Right cardiac atrium (tissue), 5 donors: ENCODE measurements around the gene NAXE. TPM values are rescaled to one million over a fixed set of nuclear protein-coding genes. Genes with fewer than 3 reads are reported as not detected.
A peak's percentile ranks its signal among the peaks of the same experiment; 100 is the strongest.

Source experiments
- ATAC-seq, 2 donors: fragments of 200-7000 bp; cut with Tn5 transposase; one replicate each; pipeline versions ENCODE4 v1.8.0 to v1.9.1; 2020; ENCODE audit warnings: moderate library complexity in 2 of 2, mild to moderate bottlenecking in 1 of 2
- DNase-seq, 3 donors: peaks; one replicate each; pipeline ENCODE4 v3.0.0-alpha.2; 2020
- H3K27ac ChIP-seq: one replicate; pipeline ENCODE4 v1.5.1; 2013; ENCODE audit warnings: mild to moderate bottlenecking, low read length, control low read depth, moderate library complexity
- H3K27me3 ChIP-seq: one replicate; pipeline ENCODE4 v1.6.1; 2013; ENCODE audit not compliant: control insufficient read depth, insufficient read depth
- H3K4me1 ChIP-seq: one replicate; pipeline ENCODE4 v1.6.1; 2013; ENCODE audit warnings: low read length; ENCODE audit not compliant: control insufficient read depth, insufficient read depth
- H3K4me3 ChIP-seq: one replicate; pipeline ENCODE4 v1.5.1; 2013; ENCODE audit warnings: low read length, control low read depth
- H3K9me3 ChIP-seq: one replicate; pipeline ENCODE4 v1.6.1; 2013; ENCODE audit warnings: low read length; ENCODE audit not compliant: control insufficient read depth
- WGBS: extraction: QIAGEN DNeasy Blood & Tissue Kit; methylation state at CpG from one replicate; pipeline ENCODE4 v1.1.7; 2013; 5-methylcytosine and 5-hydroxymethylcytosine counted together
- intact Hi-C, 4 donors: fragments of 100-400 bp; cut with DNase I; formaldehyde crosslinking; loops; one replicate each; pipeline versions ENCODE4 v1.11.0 to v1.14.0; 2022 to 2023
- polyA plus RNA-seq: library from polyadenylated mRNA; stranded (reverse); fragments of 200-250 nt; gene quantifications from one replicate; pipeline ENCODE4 v1.2.3, GENCODE V29; 2013
- total RNA-seq, 4 donors: library from RNA; stranded (reverse); fragmentation: NEBNext Ultra II Directional; extraction: Animal tissue kit (Norgen Biotek cat#: 25700); gene quantifications; one replicate each; pipeline ENCODE4 v1.2.1, GENCODE V29; 2021
- donor health status: healthy with polysubstance abuse.
- donor health status: DM: no; HTN: yes; CAD: no.
- donor health status: DM: no; HTN: no; CAD: no.
- donor health status: DM: no; HTN: yes; CAD: no; lungs with severe emphysema.
- donor health status: DM: yes; HTN: yes; CAD: no.

Gene NAXE
- total and polyA plus RNA-seq, 5 donors: 95.0 to 131 (median 99.3) TPM

DNA sequence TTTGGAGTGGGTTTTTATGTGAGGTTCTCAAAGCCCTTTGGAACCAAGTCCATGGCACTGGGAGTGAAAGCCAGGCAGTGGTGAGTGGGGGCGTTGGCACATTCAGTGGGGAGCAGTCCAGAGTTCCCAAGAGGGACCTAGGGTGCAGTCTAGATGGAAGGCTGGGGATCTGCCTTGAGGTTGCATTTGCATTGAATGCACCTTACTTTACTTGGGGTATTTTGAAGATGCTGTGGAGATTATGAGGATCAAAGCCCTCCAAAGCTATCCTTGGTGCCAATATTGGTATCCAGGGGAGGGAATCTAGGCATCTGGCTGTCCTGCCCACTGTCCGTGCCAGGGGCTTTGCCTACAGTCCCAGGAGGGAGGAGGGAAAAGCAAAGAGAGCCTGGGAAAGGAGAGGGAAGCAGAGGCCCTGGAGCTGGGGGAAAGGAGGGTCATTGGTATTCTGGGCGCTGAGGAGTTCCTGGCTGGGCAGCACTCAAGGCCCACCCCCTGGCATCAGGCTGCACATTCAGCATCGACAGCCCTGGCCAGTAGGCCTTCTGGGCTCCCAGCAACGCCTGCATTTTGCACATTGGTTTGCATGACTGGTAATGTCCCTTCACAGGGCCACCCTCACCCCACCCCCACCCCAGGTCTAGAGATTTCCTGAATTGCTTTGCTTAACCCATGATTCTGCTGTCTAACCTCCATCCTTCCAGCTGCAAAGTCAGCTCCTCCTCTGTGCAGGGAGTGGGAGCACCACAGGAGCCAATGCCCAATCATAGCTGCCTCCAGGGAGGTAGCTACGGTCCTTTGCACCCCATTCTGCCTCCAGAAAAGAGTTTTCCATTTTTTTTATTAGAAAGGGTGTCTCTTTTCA, 49.5 kb downstream of the NAXE start:
- WGBS: 40% methylated on average over 6 of the region's 6 CpGs
- no peaks in the 10 kb centered on the region for H3K27me3 ChIP-seq

DNA sequence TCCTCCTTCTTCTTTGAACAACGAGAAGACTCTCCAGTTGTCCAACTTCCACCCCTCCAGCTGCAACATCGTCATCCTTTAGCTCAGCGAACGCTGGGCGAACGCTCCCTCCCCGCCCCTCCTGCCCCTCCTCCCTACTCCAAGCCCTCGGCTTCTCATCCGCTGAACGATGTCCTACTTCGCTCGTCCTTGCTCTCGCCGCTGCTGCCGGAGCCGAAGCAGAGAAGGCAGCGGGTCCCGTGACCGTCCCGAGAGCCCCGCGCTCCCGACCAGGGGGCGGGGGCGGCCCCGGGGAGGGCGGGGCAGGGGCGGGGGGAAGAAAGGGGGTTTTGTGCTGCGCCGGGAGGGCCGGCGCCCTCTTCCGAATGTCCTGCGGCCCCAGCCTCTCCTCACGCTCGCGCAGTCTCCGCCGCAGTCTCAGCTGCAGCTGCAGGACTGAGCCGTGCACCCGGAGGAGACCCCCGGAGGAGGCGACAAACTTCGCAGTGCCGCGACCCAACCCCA, 50.2 kb downstream of the NAXE start, which contains the start of gene BCAN:
Gene BCAN, plus strand, starts transcription at position 357 of the 504 bp plus-strand sequence. CDS start 3,938 bp downstream, outside the sequence.
- no peaks in the 10 kb centered on the region for H3K4me1 ChIP-seq
- ATAC-seq (peak; percentile 58 to 65), DNase-seq (no peak)
- H3K4me3 ChIP-seq: peak within 1 kb of the TSS; percentile 56
- H3K27me3 ChIP-seq: no peaks in the 10 kb centered on the region
- intact Hi-C loops: no loop called here
- WGBS: under 1% methylated on average over 46 of the region's 46 CpGs
- no peak within 1 kb of the TSS for H3K27ac ChIP-seq
- no peaks in the 10 kb centered on the region for H3K9me3 ChIP-seq

More for the DNA sequence above, 49.5 kb downstream of the NAXE start:
- Histone ChIP-seq H3K9me3 (no peaks in the 10 kb centered on the region), H3K27ac (no peak overlapping the region), H3K4me1 (no peaks in the 10 kb centered on the region), H3K4me3 (no peak overlapping the region)
- ATAC-seq: no peak
- intact Hi-C loops: no loop called here
- no peak for DNase-seq

DNA sequence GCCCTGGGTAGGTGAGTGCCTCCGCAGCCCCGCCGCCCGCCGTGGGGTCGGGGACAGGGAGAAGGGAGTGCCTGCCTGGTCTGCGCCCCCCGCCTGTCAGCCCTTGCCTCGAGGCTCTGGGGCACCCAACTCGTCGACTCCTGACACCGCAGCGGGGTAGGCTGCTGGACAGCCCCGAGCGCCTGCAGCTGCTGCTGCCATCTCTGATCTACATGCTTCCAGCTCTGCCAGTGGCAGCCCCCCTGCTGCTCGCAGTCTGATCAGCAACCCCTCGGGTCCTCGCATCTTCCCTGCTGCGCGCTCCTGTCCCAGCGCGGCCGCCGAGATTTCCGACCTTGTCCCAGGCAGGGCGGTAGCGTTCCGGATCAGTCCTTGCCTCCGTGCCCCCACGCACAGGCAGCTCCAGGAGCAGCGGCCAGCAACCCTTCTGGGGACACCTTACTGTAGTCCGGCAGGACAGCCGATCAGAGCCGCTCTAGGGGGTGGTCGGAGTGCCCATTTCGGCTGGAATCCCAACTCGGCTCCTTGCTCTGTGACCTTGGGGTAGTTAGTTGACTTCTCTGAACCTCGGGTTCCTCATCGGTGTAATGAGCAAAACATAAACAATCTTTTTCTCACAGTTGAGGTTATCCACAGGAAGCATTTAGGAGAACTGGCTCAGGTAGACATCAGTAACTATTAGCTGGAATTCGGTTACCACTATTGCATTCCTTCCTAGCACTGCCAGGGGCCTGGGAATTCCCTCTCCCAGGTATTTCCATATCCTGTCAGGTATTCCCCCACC, 50.9 kb downstream of the NAXE start:
- 16% methylated on average over 40 of the region's 40 CpGs for WGBS
- DNase-seq (no peak), ATAC-seq (peak; percentile 17 to 20)
- Histone ChIP-seq H3K9me3 (no peaks in the 10 kb centered on the region), H3K27me3 (no peaks in the 10 kb centered on the region), H3K4me3 (peak overlapping the region; percentile 56), H3K27ac (no peak overlapping the region), H3K4me1 (no peaks in the 10 kb centered on the region)
- intact Hi-C loops: no loop called here

DNA sequence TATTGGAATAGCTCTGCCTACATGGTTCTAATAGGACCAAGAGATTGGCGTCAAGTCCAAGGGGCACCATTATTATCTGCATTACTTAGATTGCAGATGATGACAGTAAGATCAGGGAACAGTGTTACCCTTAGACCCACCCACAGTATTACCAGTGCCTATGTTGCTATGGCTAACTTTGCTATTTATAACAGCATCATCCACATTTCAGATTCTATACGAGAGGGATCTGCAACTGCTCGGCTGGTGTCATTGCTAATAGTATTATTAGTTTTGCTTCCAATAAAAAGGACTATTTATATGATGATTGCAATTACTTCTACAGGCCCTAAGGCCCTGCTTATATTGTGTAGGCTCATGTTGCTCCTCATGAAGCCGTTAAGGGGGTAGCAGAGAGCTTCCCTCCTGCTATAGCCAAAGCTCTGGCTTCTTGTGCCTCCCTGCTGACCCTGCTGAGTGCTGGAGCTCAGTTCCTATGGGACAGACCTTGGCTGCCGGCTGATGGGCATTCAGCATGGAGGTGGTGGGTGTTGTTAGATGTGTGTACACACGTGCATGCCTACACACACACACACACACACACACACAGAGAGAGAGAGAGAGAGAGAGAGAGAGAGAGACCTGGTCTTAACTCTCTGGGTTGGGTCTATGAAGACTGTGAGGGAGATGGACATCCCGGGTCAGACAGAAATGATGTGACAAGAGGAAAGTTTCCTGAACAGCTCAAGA, 51.6 kb downstream of the NAXE start:
- ATAC-seq (no peak), DNase-seq (no peak)
- intact Hi-C loops: no loop called here

DNA sequence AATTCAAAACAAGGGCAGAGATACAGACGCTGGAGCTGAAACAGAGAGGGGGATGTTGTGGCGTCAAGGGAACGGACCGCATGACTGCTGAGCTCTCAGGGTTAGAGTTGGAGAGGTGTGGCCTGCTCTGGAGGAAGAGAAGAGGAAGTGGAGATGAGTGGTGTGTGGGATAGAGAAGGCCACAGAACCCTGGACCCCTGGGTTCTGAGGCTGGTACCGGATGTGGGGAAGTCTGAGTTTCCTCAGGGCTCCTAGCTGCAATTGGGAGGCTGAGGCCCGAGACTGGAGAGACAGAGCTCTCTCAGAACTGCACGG, 52.2 kb downstream of the NAXE start:
- Histone ChIP-seq H3K27me3 (no peaks in the 10 kb centered on the region), H3K27ac (no peak overlapping the region), H3K4me1 (no peaks in the 10 kb centered on the region), H3K9me3 (no peaks in the 10 kb centered on the region), H3K4me3 (no peak overlapping the region)
- intact Hi-C loops: no loop called here
- ATAC-seq (no peak), DNase-seq (no peak)
- WGBS: 72% methylated on average over 7 of the region's 7 CpGs

More for the DNA sequence above, 51.6 kb downstream of the NAXE start:
- 61% methylated on average over 7 of the region's 7 CpGs for WGBS
- no peaks in the 10 kb centered on the region for H3K9me3 ChIP-seq
- no peaks in the 10 kb centered on the region for H3K27me3 ChIP-seq
- no peaks in the 10 kb centered on the region for H3K4me1 ChIP-seq
- H3K27ac ChIP-seq: no peak overlapping the region
- no peak overlapping the region for H3K4me3 ChIP-seq

Other genes starting within 250 kb of the NAXE start
- not detected for gene RHBG, start 222.6 kb upstream of the NAXE start, total RNA-seq
- gene RHBG, start 222.6 kb upstream of the NAXE start, polyA plus RNA-seq: 0.20 TPM
- 10 to 100 TPM; 81.5 to 99.2 (median 89.6) TPM for gene MEF2D, start 91.0 kb upstream of the NAXE start, total RNA-seq
- gene MEF2D, start 91.0 kb upstream of the NAXE start, polyA plus RNA-seq: 53.0 TPM
- under 1 TPM; 0.06 to 0.86 (median 0.55) TPM for gene IQGAP3, start 19.2 kb upstream of the NAXE start, total RNA-seq
- 0.09 TPM for gene IQGAP3, start 19.2 kb upstream of the NAXE start, polyA plus RNA-seq
- gene TTC24, start 12.1 kb upstream of the NAXE start, total RNA-seq: not detected
- gene TTC24, start 12.1 kb upstream of the NAXE start, polyA plus RNA-seq: not detected
- 10 to 100 TPM; 13.4 to 21.6 (median 14.5) TPM for gene GPATCH4, start 9.7 kb downstream of the NAXE start, total RNA-seq
- gene GPATCH4, start 9.7 kb downstream of the NAXE start, polyA plus RNA-seq: 14.7 TPM
- gene HAPLN2, start 27.6 kb downstream of the NAXE start, total RNA-seq: 1 to 10 TPM in 2 of 4 donors, under 1 TPM in 2; 0.53 to 1.2 (median 1.1) TPM
- 2.0 TPM for gene HAPLN2, start 27.6 kb downstream of the NAXE start, polyA plus RNA-seq
- under 1 TPM in 2 of 4 donors, not detected in 2; 0.23 to 0.29 TPM for gene BCAN, start 50.3 kb downstream of the NAXE start, total RNA-seq
- gene BCAN, start 50.3 kb downstream of the NAXE start, polyA plus RNA-seq: 0.20 TPM
- 100 to 1,000 TPM; 146 to 282 (median 170) TPM for gene NES, start 85.6 kb downstream of the NAXE start, total RNA-seq
- gene NES, start 85.6 kb downstream of the NAXE start, polyA plus RNA-seq: 257 TPM
- 1 to 10 TPM in 1 of 4 donors, under 1 TPM in 3; 0.71 to 1.6 (median 0.75) TPM for gene CRABP2, start 113.8 kb downstream of the NAXE start, total RNA-seq
- 1.3 TPM for gene CRABP2, start 113.8 kb downstream of the NAXE start, polyA plus RNA-seq
- gene METTL25B, start 136.7 kb downstream of the NAXE start, total RNA-seq: 10 to 100 TPM; 14.4 to 19.7 (median 17.3) TPM
- gene METTL25B, start 136.7 kb downstream of the NAXE start, polyA plus RNA-seq: 18.8 TPM
- gene ISG20L2, start 137.0 kb downstream of the NAXE start, total RNA-seq: 10 to 100 TPM; 13.0 to 23.0 (median 13.9) TPM
- 9.2 TPM for gene ISG20L2, start 137.0 kb downstream of the NAXE start, polyA plus RNA-seq
- 10 to 100 TPM; 63.4 to 88.5 (median 74.9) TPM for gene MRPL24, start 149.3 kb downstream of the NAXE start, total RNA-seq
- 145 TPM for gene MRPL24, start 149.3 kb downstream of the NAXE start, polyA plus RNA-seq
- gene HDGF, start 159.9 kb downstream of the NAXE start, total RNA-seq: 100 to 1,000 TPM; 148 to 171 (median 162) TPM
- gene HDGF, start 159.9 kb downstream of the NAXE start, polyA plus RNA-seq: 124 TPM
- 10 to 100 TPM; 36.3 to 47.1 (median 44.1) TPM for gene PRCC, start 175.8 kb downstream of the NAXE start, total RNA-seq
- 36.0 TPM for gene PRCC, start 175.8 kb downstream of the NAXE start, polyA plus RNA-seq
- 1 to 10 TPM in 3 of 4 donors, under 1 TPM in 1; 0.93 to 6.3 (median 2.2) TPM for gene SH2D2A, start 225.1 kb downstream of the NAXE start, total RNA-seq
- gene SH2D2A, start 225.1 kb downstream of the NAXE start, polyA plus RNA-seq: 2.0 TPM